ENCODE results near the gene PLD5.
"Not testable (repeated sequence)": the region's sequence is repeated elsewhere in the genome, so short reads cannot be mapped to it uniquely, and the experiment has no call there.

The PLD5 gene

GRCh38 chr1:242282758-242283485 lies 241.6 kb downstream of the PLD5 start:
- DNase-seq = not testable (repeated sequence)

GRCh38 chr1:242278406-242278805 lies 246.1 kb downstream of the PLD5 start:
- not testable (repeated sequence) for DNase-seq

GRCh38 chr1:242276769-242277168 lies 247.7 kb downstream of the PLD5 start:
- not testable (repeated sequence) for DNase-seq

- DNase-seq = not testable (repeated sequence)
Observed at GRCh38 chr1:242267004-242267403, 257.5 kb downstream of the PLD5 start.

- DNase-seq = not testable (repeated sequence)
Observed at GRCh38 chr1:242264419-242264818, 260.1 kb downstream of the PLD5 start.

GRCh38 chr1:242245255-242245654 lies 279.2 kb downstream of the PLD5 start:
- peak in 34 of 56 donors; percentile 5 to 58 (median 19) for DNase-seq

GRCh38 chr1:242243472-242243871 lies 281.0 kb downstream of the PLD5 start:
- peak in 6 of 56 donors; percentile 1 to 39 (median 14) for DNase-seq

GRCh38 chr1:242242983-242243382 lies 281.5 kb downstream of the PLD5 start:
- DNase-seq = peak in 4 of 56 donors; percentile 1 to 23 (median 16)

GRCh38 chr1:242241936-242242335 lies 282.6 kb downstream of the PLD5 start:
- no peak for DNase-seq

- DNase-seq = no peak
Observed at GRCh38 chr1:242240691-242241090, 283.8 kb downstream of the PLD5 start.

GRCh38 chr1:242240077-242240476 lies 284.4 kb downstream of the PLD5 start:
- peak in 1 of 56 donors; percentile 2 for DNase-seq

GRCh38 chr1:242239398-242239797 lies 285.1 kb downstream of the PLD5 start:
- no peak for DNase-seq

- no peak for DNase-seq
Observed at GRCh38 chr1:242237051-242237450, 287.4 kb downstream of the PLD5 start.

GRCh38 chr1:242228991-242229390 lies 295.5 kb downstream of the PLD5 start:
- no peak for DNase-seq

- DNase-seq = peak in 2 of 56 donors; percentile 6 to 18
Observed at GRCh38 chr1:242225767-242226573, 298.5 kb downstream of the PLD5 start.

- DNase-seq = not testable (repeated sequence)
Observed at GRCh38 chr1:242224878-242225766, 299.4 kb downstream of the PLD5 start.

- DNase-seq = no peak
Observed at GRCh38 chr1:242224461-242224860, 300.0 kb downstream of the PLD5 start.

GRCh38 chr1:242219905-242220304 lies 304.6 kb downstream of the PLD5 start:
- no peak for DNase-seq

- no peak for DNase-seq
Observed at GRCh38 chr1:242219298-242219901, 305.1 kb downstream of the PLD5 start.

- DNase-seq = no peak
Observed at GRCh38 chr1:242216368-242216767, 308.1 kb downstream of the PLD5 start.

- not testable (repeated sequence) for DNase-seq
Observed at GRCh38 chr1:242214455-242214854, 310.0 kb downstream of the PLD5 start.
